GM23338 (cell line): ENCODE results near the gene ADAMTS18. TPM values are rescaled to one million over a fixed set of nuclear protein-coding genes. Genes with fewer than 3 reads are reported as not detected.

Experiments
- polyA plus RNA-seq: library from polyadenylated mRNA; unstranded; fragments of >200 nt; fragmentation: Nextera tagmentation; extraction: Ambion mirVana; gene quantifications from 2 replicates; pipeline ENCODE4 v1.2.1, GENCODE V29; 2016
- total RNA-seq: library from RNA; depleted of rRNA; stranded (reverse); fragments of >200 nt; shearing (Covaris generic); gene quantifications from 2 replicates; pipeline ENCODE4 v1.2.3, GENCODE V29; 2014; rRNA removed

ADAMTS18 gene
- total and polyA plus RNA-seq, 2 experiments from 2014 or later: 0.15 to 0.90 TPM

Other genes with a start within 250 kb of the ADAMTS18 start
- gene MON1B, start 243.8 kb downstream of the ADAMTS18 start, total RNA-seq: 23.7 and 30.2 TPM in 2 replicates
- gene MON1B, start 243.8 kb downstream of the ADAMTS18 start, polyA plus RNA-seq: 9.7 and 10.0 TPM in 2 replicates
- gene SYCE1L, start 235.6 kb downstream of the ADAMTS18 start, total RNA-seq: 0.74 and 3.9 TPM in 2 replicates
- 5.8 and 5.9 TPM in 2 replicates for gene SYCE1L, start 235.6 kb downstream of the ADAMTS18 start, polyA plus RNA-seq